KMS-11 (cell line): ENCODE measurements around the gene P2RY14.

Experiments used
- H2AFZ ChIP-seq: fragments of 200-600 bp; sonication (generic); 2 replicates; pipeline ENCODE4 v1.6.1; 2016; ENCODE audit warnings: antibody characterized with exemption, mixed run types, low read depth
- H3K27ac ChIP-seq: fragments of 200-600 bp; sonication (generic); 2 replicates; pipeline ENCODE4 v1.6.1; 2016; ENCODE audit warnings: mild to moderate bottlenecking, mixed run types
- H3K27me3 ChIP-seq: fragments of 200-600 bp; sonication (generic); 2 replicates; pipeline ENCODE4 v1.6.1; 2017; ENCODE audit warnings: mild to moderate bottlenecking, low read depth, mixed run types, moderate library complexity; ENCODE audit not compliant: insufficient read depth
- H3K36me3 ChIP-seq: fragments of 200-600 bp; sonication (generic); 2 replicates; pipeline ENCODE4 v1.6.1; 2017; ENCODE audit warnings: mild to moderate bottlenecking, mixed run types; ENCODE audit not compliant: insufficient read depth
- H3K4me1 ChIP-seq: fragments of 200-600 bp; sonication (generic); 2 replicates; pipeline ENCODE4 v1.6.1; 2016; ENCODE audit warnings: mild to moderate bottlenecking, low read depth, mixed run types; ENCODE audit not compliant: poor library complexity, severe bottlenecking
- H3K4me2 ChIP-seq: fragments of 200-600 bp; sonication (generic); 2 replicates; pipeline ENCODE4 v1.7.0; 2016; ENCODE audit warnings: mild to moderate bottlenecking, mixed run types
- H3K4me3 ChIP-seq: fragments of 200-600 bp; sonication (generic); IDR thresholded peaks from 2 replicates; pipeline ENCODE4 v1.6.1; 2017; ENCODE audit warnings: low read depth, low read length, mixed read lengths; ENCODE audit not compliant: insufficient read depth
- H3K79me2 ChIP-seq: fragments of 200-600 bp; sonication (generic); 2 replicates; pipeline ENCODE4 v1.6.1; 2016; ENCODE audit warnings: low read depth, mixed run types; ENCODE audit not compliant: insufficient read depth
- H3K9ac ChIP-seq: fragments of 200-600 bp; sonication (generic); 2 replicates; pipeline ENCODE4 v1.6.1; 2016; ENCODE audit warnings: mild to moderate bottlenecking, mixed run types
- H4K20me1 ChIP-seq: fragments of 200-600 bp; sonication (generic); 2 replicates; pipeline ENCODE4 v1.6.1; 2016; ENCODE audit warnings: mild to moderate bottlenecking, mixed run types; ENCODE audit not compliant: insufficient read depth
- TF ChIP-seq, protein P1 (sequence below): fragments of 200-600 bp; sonication (generic); conservative IDR thresholded peaks from 2 replicates; pipeline ENCODE4 v1.6.1; 2017; ENCODE audit warnings: low read depth, mild to moderate bottlenecking, antibody characterized with exemption, low read length, moderate library complexity, mixed read lengths

Gene P2RY14

DNA sequence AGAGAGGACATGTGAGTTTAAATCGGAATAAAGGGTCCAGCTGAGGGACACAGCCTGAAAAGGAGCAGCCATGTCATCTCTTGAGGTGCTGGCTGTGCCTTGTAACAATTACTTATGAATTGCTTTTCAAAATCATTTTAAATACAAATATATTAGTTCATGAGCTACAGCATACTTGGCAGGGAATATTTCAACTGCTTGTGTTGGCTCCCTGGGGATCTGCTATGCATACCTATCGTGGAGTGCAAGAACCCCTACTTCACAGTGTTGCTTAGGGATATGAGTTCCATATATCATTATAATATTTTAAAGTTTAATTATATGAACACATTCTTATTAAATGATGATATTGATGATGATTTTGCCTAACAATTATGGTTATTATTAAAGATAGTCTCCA is 19.1 kb upstream of the P2RY14 start:
- TF ChIP-seq, protein P1, sequence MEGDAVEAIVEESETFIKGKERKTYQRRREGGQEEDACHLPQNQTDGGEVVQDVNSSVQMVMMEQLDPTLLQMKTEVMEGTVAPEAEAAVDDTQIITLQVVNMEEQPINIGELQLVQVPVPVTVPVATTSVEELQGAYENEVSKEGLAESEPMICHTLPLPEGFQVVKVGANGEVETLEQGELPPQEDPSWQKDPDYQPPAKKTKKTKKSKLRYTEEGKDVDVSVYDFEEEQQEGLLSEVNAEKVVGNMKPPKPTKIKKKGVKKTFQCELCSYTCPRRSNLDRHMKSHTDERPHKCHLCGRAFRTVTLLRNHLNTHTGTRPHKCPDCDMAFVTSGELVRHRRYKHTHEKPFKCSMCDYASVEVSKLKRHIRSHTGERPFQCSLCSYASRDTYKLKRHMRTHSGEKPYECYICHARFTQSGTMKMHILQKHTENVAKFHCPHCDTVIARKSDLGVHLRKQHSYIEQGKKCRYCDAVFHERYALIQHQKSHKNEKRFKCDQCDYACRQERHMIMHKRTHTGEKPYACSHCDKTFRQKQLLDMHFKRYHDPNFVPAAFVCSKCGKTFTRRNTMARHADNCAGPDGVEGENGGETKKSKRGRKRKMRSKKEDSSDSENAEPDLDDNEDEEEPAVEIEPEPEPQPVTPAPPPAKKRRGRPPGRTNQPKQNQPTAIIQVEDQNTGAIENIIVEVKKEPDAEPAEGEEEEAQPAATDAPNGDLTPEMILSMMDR: no peak

GRCh38 chr3:151296226-151296625 is 17.9 kb upstream of the P2RY14 start:
- H3K4me2 ChIP-seq: no peak overlapping the region
- no peaks in the 10 kb centered on the region for H3K79me2 ChIP-seq

More for the DNA sequence above, 19.1 kb upstream of the P2RY14 start:
- Histone ChIP-seq H3K36me3 (no peaks in the 10 kb centered on the region), H3K27me3 (no peaks in the 10 kb centered on the region), H3K9ac (no peak overlapping the region), H3K79me2 (no peaks in the 10 kb centered on the region), H3K4me1 (no peaks in the 10 kb centered on the region), H2AFZ (no peak overlapping the region), H3K4me3 (no peak overlapping the region), H4K20me1 (no peaks in the 10 kb centered on the region), H3K27ac (no peak overlapping the region), H3K4me2 (no peak overlapping the region)

DNA sequence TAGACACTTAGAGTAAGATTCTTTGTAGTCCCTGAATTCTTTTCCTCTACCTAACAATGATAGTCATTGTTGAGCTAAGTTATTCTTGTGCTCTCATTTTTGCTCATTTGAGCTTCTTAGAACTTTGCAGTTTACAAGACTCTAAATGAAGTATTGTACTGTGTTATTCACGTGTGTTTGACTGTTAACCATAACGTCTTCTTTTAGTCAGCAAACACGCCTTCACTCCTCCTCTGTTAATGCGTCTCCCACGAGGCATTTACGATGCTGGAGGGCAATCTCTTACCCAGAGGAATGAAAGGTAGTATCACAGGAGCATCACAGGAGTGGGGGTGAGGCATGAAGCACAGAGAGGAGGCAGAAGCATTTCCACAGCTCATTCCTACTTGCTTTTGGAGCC is 14.8 kb upstream of the P2RY14 start:
- Histone ChIP-seq H3K27me3 (no peaks in the 10 kb centered on the region), H3K27ac (no peak overlapping the region), H3K36me3 (no peaks in the 10 kb centered on the region), H2AFZ (no peak overlapping the region), H3K4me1 (no peaks in the 10 kb centered on the region), H3K4me3 (no peak overlapping the region), H3K9ac (no peak overlapping the region), H4K20me1 (no peaks in the 10 kb centered on the region), H3K79me2 (no peaks in the 10 kb centered on the region), H3K4me2 (no peak overlapping the region)
- TF ChIP-seq, protein P1: no peak

More at GRCh38 chr3:151296226-151296625, 17.9 kb upstream of the P2RY14 start:
- Histone ChIP-seq H3K4me3 (no peak overlapping the region), H3K9ac (no peak overlapping the region), H3K36me3 (no peaks in the 10 kb centered on the region), H3K27ac (no peak overlapping the region), H3K4me1 (no peaks in the 10 kb centered on the region), H3K27me3 (no peaks in the 10 kb centered on the region), H4K20me1 (no peaks in the 10 kb centered on the region), H2AFZ (no peak overlapping the region)
- TF ChIP-seq, protein P1: no peak

DNA sequence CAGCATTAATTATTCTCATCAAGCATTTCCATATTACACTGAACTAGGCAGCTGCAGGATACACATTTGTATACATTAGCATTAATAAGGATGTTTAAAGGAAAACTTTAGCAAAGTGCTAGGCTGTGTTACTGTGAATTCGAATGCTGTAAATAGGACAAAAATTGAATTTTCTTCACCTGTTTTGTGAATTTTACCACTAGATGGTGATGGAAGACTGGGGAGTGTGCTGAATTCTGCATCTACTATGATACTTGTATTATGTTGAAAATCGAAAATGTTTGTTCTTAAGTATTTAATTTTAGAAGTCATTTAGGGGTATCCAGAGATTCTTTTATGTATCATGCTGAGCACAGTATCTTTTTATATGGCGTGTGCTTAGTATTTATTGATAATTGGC is 12.3 kb upstream of the P2RY14 start:
- no peak overlapping the region for H3K4me3 ChIP-seq
- H3K27ac ChIP-seq: no peak overlapping the region
- TF ChIP-seq, protein P1: peak; percentile 43
- no peaks in the 10 kb centered on the region for H3K36me3 ChIP-seq
- H3K27me3 ChIP-seq: no peaks in the 10 kb centered on the region
- H3K4me1 ChIP-seq: peaks cover 13% of the 10 kb centered on the region
- H3K79me2 ChIP-seq: no peaks in the 10 kb centered on the region
- no peak overlapping the region for H2AFZ ChIP-seq
- H3K9ac ChIP-seq: no peak overlapping the region
- no peaks in the 10 kb centered on the region for H4K20me1 ChIP-seq
- no peak overlapping the region for H3K4me2 ChIP-seq
